LNCaP clone FGC (cell line): ENCODE data around the gene EEF1AKMT2.
"Not testable (repeated sequence)": the region's sequence is repeated elsewhere in the genome, so short reads cannot be mapped to it uniquely, and the experiment has no call there.

Experiments used
- DNase-seq: peaks from one replicate; pipeline ENCODE4 v3.0.0-alpha.2; 2011; ENCODE audit warnings: low read depth
- H3K4me3 ChIP-seq: 2 replicates; pipeline ENCODE4 v1.5.1; 2011; ENCODE audit warnings: mild to moderate bottlenecking, low read depth, low read length, control low read depth
- CTCF ChIP-seq: IDR thresholded peaks from 2 replicates; pipeline ENCODE4 v1.5.1; 2012; ENCODE audit warnings: mild to moderate bottlenecking; ENCODE audit not compliant: control insufficient read depth, insufficient read depth; ENCODE audit errors: extremely low read depth

The EEF1AKMT2 gene

GRCh38 chr10:124826262-124826661, 34.6 kb upstream of the EEF1AKMT2 start:
- no peak for TF ChIP-seq CTCF

GRCh38 chr10:124825702-124826101, 34.0 kb upstream of the EEF1AKMT2 start:
- no peak overlapping the region for H3K4me3 ChIP-seq
- no peak for TF ChIP-seq CTCF
- no peak for DNase-seq

More at GRCh38 chr10:124826262-124826661, 34.6 kb upstream of the EEF1AKMT2 start:
- DNase-seq, result no peak
- H3K4me3 ChIP-seq, result no peak overlapping the region

GRCh38 chr10:124824932-124825331, 33.2 kb upstream of the EEF1AKMT2 start:
- not testable (repeated sequence) for DNase-seq, H3K4me3 ChIP-seq

DNA sequence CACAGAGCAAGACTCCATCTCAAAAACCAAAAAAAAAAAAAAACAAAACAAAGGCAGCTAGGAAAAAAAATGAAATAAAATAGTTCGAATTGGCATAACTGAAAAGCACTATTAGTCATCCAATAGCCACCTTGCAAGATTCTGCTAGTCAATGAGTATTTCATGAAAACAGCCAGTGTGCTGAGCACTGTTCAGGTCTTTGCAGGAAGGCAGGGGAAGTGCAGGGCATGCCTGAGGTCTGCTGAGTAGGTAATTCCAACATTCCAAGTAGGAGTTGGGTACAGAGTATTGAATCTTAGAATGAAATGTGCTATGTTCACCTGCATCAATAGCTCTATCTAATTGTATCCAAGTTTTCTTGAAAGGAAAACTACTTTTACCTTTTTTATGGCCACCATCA, 32.8 kb upstream of the EEF1AKMT2 start:
- no peak for TF ChIP-seq CTCF
- no peak for DNase-seq
- H3K4me3 ChIP-seq, result no peak overlapping the region

GRCh38 chr10:124821520-124821919, 29.8 kb upstream of the EEF1AKMT2 start:
- TF ChIP-seq CTCF, result no peak
- no peak overlapping the region for H3K4me3 ChIP-seq
- no peak for DNase-seq

- DNase-seq, result no peak
- H3K4me3 ChIP-seq, result no peak overlapping the region
- TF ChIP-seq CTCF, result no peak
These were observed 28.4 kb upstream of the EEF1AKMT2 start for GRCh38 chr10:124820121-124820520.

DNA sequence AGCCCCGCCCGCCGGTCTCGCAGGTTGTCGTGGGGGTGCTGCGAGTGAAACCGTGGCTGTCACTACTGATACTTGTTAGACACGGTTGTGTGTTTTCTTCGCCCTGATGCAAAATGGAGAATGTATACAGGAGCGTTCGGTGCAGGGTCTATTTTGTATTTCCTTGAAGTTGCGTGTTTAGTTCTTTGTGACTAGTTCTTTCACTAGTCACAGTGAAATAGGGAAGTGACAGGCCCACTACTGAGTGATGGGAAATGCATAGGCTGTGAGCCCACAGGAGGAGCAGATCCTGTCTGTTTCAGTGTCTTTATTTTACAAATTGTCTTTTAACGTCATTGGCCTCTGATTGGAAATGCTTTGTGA, 10.6 kb upstream of the EEF1AKMT2 start:
- TF ChIP-seq CTCF, result no peak
- peak overlapping the region; percentile 82 for H3K4me3 ChIP-seq
- DNase-seq, result no peak

DNA sequence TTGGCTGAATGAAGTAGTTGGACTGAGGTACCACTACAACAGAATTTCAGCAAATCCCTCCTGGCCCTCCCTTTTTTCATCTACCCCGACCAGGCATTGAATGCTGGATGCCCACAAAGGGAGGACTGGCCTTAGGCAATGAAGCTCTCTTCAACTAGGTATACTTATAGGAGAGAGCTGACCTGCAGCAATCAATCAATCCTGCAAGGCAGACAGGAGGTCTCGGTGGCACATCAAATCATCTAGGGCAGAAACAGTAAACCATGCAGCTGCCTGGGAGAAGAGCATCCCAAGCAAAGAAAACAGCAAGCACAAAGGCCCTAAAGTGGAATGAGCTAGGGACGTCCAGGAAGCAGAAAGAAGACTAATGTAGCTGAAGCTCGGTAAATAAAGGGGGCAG, 7.5 kb upstream of the EEF1AKMT2 start:
- H3K4me3 ChIP-seq, result no peak overlapping the region
- DNase-seq, result no peak
- no peak for TF ChIP-seq CTCF
